KG1 (cell line): ENCODE results near the gene CTNS.

Experiments
- DNase-seq: peaks from one replicate; lab custom pipeline; 2025; lab: John Stamatoyannopoulos, UW

Gene CTNS

DNA sequence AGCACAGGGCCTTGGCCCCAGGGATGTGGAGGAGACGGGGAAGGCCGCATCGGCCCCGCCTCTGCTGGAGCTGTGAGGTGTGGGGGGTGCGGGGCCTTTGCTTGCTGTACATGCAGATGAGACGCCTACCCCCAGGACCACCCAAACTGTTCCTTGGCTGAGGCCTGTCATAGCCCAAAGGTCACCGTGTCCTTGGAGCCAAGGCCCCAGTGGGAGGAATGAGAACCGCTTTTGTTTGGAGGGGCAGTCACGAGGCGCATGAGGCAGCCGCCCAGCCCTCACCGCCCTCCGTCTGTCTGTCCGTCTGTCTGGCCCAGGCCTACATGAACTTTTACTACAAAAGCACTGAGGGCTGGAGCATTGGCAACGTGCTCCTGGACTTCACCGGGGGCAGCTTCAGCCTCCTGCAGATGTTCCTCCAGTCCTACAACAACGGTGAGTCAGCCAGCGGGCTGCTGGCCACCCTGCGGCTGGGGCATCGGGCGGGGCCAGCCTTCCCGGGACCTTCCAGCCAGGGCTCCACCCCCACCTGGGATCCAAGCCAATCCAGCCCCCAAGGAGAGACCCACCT lies 23.1 kb downstream of the CTNS start:
- DNase-seq: no peak

DNA sequence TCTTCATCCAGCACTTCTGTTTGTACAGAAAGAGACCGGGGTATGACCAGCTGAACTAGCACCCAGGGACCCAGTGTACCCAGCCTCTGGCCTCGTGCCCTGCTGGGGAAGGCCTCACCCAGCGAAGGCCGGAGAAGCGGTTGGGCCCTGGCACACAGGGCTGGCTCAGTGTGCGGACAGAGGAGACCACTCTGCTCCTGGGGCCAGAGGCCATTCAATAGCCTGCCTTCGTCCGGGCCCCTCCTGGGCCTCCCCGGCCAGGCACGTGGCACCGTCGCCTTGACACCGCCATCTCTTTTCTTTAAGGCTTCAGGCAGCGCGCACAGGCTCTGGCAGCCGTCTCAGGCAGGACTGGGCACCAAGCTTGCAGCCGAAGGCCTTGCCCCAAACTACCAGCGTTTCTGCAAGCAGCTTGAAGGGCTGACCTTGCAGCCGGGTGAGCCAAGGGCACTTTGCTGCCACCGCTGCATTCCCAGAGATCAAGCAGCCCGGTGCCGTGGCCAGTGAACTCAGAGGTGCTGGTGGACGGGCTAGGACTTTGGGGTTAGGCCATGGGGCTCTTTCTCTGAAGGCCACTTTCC lies 23.8 kb downstream of the CTNS start:
- DNase-seq: no peak

- no peak for DNase-seq
These were observed 26.8 kb downstream of the CTNS start for GRCh38 chr17:3663102-3664011.

DNA sequence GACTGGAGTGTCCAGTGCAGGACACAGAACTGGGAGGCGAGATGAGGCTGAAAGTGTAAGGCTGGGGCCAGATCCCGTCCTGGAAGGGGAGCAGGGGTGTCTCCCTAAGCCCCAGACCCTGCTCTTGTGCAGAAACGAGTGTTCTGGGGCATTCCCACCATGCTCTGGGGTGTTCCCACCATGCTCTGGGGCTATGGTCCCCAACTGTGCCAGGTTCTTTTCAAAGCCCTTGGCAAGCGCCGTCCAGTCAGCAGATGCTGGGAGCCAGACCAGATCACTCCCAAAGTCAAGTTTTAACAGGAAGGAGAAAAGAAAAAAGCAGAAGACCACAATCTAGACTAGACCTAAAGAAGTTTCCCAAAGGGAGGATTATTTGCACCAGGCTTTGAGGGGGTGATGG lies 29.3 kb downstream of the CTNS start:
- DNase-seq: no peak

DNA sequence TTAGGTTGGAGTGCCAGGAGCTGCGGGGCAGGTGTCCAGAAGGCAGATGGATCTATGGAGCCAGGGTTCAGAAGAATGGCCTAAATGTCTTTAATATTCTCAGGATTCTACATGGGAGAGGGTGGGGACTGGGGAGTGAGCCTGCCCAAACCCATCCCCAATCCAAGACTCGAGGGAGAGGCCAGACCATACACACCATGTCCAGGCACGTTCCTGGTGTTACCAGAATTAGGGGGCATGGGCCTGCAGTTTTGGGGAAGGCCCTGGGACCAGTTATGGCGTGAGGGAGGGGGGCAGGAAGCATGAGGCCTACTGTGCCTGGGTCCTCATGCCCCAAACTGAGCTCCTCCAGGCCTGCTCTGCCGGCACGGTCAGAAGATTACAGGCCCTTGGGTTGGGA lies 30.0 kb downstream of the CTNS start:
- DNase-seq: no peak

DNA sequence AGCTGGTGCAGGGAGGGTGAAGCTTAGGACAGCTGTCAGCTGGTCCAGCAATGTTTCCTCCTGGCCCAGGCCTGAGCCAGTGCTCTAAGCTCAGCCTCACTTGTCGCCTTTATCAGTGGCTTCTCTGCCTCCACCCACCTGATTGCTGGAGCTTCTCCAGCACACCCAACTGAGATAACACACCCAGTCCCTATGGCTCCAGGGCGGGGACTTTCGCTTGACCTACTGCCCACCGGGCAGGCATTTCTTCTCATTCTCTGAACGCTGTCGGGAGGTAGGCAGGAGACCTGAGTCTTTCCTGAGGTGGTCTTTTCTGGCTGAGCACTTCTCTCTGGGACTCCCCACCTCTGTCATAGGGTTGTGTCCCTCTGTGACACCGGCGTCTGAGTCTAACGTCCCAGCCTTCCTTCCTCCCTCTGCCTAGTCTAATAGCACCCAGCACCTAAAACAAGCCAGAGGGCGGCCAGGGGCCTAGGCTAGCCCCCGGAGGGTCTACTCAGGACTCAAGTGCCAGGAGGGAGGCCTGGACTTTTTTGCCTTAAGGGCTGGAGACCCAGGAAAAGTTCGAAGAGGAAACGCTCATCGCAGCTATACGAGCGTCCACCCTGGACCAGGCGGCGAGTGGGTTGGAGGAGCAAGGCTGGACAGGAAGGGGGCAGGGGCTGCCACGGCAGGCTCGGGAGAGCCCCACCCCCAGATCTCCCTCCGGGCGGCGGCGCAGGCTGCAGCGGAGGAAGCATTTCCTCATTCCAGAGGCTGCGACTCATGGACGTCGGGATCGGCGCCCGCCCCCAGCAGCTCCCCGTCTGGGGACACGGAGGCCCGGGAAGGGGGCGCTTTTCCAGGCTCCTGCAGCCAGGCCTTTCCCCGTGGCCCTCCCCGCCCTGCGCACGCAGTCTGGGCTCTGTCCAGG lies 31.1 kb downstream of the CTNS start:
- no peak for DNase-seq

- peak; percentile 73 for DNase-seq
These were observed 31.9 kb downstream of the CTNS start, which contains the start of the genes EMC6 and TAX1BP3 for GRCh38 chr17:3668279-3669084. EMC6 (plus strand) TSS chr17:3668812; CDS start chr17:3669147, 335 bp downstream. TAX1BP3 (minus strand) TSS chr17:3668578; CDS start chr17:3668526, 52 bp downstream.

- no peak for DNase-seq
These were observed 32.5 kb downstream of the CTNS start for GRCh38 chr17:3669085-3669347.

- DNase-seq: no peak
These were observed 33.0 kb downstream of the CTNS start for GRCh38 chr17:3669548-3669947.

DNA sequence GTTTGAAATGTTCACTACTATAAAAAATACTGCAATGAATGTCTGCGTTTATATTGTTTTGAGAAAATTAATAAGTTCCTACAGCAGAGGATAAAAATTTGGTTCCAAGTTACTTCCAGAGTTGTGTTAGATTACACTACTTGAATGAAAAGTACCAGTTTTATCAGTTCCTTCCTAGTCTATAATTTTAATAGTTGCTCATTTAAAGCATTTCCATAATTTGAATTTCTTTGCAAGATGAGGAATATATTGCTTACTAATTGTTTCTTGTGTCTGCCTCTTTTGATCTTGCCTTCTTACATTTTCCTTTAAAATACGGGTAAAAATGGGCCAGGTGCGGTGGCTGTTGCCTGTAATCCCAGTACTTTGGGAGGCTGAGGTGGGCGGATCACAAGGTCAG lies 36.0 kb downstream of the CTNS start:
- DNase-seq: no peak

DNA sequence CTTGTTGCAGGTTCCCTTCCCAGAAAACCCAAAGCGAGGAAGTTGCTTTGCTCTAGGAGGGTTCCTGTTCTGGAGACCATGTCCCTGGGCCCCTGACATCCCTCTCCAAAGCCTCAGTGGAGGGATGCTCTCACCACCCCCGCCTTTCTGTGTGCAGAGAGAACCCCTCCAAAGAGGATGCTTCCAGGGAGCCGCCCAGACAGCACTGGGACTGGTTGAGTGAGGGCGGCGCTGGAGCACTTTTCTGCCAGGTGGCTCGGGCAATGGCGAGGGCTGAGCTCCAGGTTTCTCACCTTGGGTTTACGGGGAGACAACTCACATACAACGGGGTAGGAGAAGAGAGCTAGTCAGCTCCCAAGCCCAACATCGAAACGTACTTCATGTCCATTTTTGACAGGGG lies 39.3 kb downstream of the CTNS start:
- DNase-seq: no peak

DNA sequence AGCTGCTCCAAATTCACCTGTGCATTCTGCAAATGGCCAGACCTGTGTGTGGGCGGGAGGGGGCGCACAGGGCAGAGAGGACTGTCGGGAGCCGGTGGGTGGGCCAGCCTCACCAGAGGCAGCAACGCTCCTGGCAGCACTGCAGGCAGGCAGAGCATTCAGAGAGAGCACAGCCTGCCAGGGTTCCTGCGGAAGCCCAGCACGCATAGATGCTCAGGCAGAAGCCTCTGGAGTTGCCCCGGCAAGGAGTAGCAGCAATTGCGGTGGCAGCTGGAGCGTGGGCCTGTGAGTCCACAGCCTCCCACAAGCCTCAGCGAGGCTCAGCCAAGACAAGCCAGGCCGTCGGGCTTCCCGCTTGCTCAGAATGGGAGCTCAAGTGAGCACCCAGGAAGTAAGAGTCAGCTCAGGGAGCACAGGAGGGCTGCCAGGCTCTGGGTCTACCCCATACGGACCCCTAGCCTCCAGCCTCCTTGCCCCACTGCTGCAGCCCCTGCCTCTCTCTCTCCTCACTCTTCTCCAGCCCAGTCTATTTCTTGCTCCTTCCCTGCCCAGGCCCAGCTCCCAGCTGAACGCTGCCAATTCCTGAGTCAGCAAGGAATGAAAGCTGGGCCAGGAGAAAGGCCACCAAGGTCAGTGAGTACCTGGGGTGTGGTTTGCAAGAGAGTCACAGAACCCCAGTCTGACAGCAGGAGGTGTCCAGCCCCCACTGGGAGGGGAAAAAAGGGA lies 41.7 kb downstream of the CTNS start:
- DNase-seq: no peak

DNA sequence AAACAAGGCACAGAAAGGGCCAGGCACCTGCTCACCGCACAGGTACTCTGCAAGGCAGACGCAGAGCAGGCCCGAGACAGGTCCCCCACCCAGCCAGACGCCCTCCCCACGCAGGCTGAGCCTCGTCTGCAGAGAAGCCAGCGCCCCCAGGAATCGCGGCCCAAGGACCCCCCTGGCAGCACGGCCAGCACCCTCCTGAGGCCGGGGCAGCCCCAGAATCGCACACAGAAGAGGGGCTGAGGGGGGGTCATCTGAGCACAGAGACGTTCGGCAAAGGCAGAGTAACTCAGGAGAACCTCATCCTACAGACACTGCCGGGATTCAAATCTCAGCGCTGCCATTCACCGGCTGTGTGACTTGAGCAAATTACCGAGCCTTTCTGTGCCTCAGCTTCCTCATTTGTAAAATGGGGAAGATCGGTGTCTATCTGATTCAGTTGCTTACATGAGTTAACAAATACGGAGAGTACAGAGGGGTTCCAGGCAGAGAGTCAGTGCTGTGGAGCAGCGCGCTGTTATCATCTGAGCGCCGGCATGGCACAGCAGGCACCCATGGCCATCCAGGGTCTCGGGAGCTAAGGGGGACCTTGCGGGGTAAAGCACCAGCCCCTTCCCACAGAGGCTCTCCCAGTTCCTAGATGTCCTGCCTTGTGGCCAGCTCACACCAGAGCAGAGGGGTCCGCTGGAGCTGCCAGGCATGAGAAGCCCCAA lies 42.4 kb downstream of the CTNS start:
- no peak for DNase-seq

GRCh38 chr17:3679531-3680126 lies 43.1 kb downstream of the CTNS start:
- DNase-seq: no peak

DNA sequence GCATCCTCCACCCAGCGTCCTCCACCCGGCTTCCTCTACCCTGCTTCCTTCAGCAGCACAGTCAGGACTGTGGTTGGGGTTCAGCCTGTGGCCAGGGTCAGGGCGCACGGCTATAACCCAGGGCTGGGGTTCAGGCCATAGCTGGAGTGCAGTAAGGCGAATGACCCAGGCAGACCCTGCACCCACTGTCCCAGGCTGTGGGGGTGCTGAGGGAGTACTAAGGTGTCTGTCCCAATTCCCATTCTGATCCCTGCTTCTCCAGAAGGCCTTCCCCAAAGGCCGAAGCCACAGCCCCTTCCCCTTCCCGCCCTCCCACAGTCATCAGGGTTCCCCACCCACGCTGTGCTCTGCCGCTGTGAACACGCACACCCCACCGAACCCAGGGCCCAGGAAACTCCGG lies 44.5 kb downstream of the CTNS start:
- DNase-seq: no peak

DNA sequence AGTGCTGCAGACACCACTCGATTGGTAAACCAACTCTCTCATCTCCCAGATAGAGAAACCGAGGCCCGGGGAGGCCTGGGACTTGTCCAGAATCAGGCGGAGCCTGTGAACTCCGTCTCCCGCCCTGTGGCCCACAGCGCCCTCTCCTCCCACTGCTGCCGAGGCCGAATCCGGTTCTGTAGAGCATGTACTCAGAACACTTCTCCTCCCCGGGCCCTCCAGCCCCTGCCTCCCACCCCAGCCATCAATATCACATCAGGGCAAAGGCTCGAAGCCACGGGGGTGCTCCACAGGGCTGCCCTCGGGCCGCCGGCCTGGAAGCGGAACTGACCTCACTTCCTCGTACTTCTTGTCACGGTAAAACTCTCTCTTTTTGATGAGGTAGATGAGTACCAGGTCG lies 45.0 kb downstream of the CTNS start:
- no peak for DNase-seq

DNA sequence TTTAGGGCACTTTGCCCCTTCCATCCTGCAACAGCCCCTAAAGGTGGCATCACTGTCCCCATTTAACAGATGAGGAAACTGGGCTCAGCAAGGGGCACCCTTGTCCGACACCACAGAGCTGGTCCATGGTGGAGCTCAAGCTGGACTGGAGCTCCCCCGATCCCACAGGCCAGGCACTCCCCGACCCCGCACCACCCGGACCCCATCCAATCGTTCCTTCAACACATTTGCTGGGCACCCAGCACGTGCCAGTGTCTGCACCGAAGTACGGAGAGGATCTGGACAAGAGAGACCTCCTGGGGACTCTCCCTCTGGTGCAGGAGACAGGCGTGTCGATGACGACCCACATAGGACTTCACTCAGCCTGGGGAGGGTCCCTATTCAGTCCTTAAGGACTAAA lies 45.5 kb downstream of the CTNS start:
- no peak for DNase-seq

DNA sequence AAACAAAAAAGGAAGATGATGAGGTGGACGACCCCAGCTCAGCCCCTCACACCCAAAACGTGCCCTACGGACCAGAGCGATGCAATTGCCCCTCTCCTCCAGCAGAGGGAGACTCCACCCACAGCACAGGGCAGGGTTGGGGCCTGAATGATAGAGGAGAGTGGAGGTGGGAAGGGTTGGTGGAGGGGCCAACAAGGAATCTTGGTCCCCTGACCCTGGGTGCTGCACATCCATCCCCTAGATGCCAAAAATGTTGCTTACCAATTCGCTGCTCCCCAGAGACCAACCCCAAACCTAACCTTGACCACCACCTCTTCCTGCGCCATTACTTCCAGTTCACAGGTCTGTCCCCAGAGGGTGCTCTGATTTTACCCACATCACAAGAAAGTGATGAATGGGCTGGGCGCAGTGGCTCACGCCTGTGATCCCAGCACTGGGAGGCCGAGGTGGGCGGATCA lies 46.5 kb downstream of the CTNS start:
- peak; percentile 6 for DNase-seq

- DNase-seq: no peak
These were observed 48.6 kb downstream of the CTNS start for GRCh38 chr17:3685174-3685573.
